ENCODE results near the gene GPATCH4.
"Not testable (repeated sequence)": the region's sequence is repeated elsewhere in the genome, so short reads cannot be mapped to it uniquely, and the experiment has no call there.

GPATCH4 gene

GRCh38 chr1:156601122-156601830 is at the start of gene GPATCH4:
TSS of gene GPATCH4 (minus strand) at chr1:156601479.
- DNase-seq (ENCODE audit: low spot score): peak; percentile 90

- no peak for DNase-seq (ENCODE audit: low spot score)
Measured at GRCh38 chr1:156648951-156649350, 47.7 kb upstream of the GPATCH4 start.

- no peak for DNase-seq (ENCODE audit: low spot score)
Measured at GRCh38 chr1:156648496-156648895, 47.2 kb upstream of the GPATCH4 start.

GRCh38 chr1:156647351-156647750 is 46.1 kb upstream of the GPATCH4 start:
- no peak for DNase-seq (ENCODE audit: low spot score)

GRCh38 chr1:156646738-156647211 is 45.5 kb upstream of the GPATCH4 start:
- DNase-seq (ENCODE audit: low spot score): no peak

- no peak for DNase-seq (ENCODE audit: low spot score)
Measured at GRCh38 chr1:156645666-156646065, 44.4 kb upstream of the GPATCH4 start.

GRCh38 chr1:156645056-156645455 is 43.8 kb upstream of the GPATCH4 start:
- no peak for DNase-seq (ENCODE audit: low spot score)

- no peak for DNase-seq (ENCODE audit: low spot score)
Measured at GRCh38 chr1:156644640-156645039, 43.4 kb upstream of the GPATCH4 start.

GRCh38 chr1:156644146-156644545 is 42.9 kb upstream of the GPATCH4 start:
- DNase-seq (ENCODE audit: low spot score): no peak

GRCh38 chr1:156643778-156644092 is 42.5 kb upstream of the GPATCH4 start:
- DNase-seq (ENCODE audit: low spot score): no peak

GRCh38 chr1:156643049-156643777 is 41.9 kb upstream of the GPATCH4 start:
- DNase-seq (ENCODE audit: low spot score): no peak

GRCh38 chr1:156642265-156643048 is 41.2 kb upstream of the GPATCH4 start:
- DNase-seq (ENCODE audit: low spot score): no peak

GRCh38 chr1:156641761-156642264 is 40.5 kb upstream of the GPATCH4 start, which contains the start of gene BCAN:
TSS of gene BCAN (plus strand) at chr1:156642117. CDS start at chr1:156646055, 3,938 bp downstream.
- no peak for DNase-seq (ENCODE audit: low spot score)

GRCh38 chr1:156640842-156641706 is 39.8 kb upstream of the GPATCH4 start:
- no peak for DNase-seq (ENCODE audit: low spot score)

- DNase-seq (ENCODE audit: low spot score): no peak
Measured at GRCh38 chr1:156639601-156640101, 38.4 kb upstream of the GPATCH4 start.

GRCh38 chr1:156638189-156638985 is 37.1 kb upstream of the GPATCH4 start:
- no peak for DNase-seq (ENCODE audit: low spot score)

- no peak for DNase-seq (ENCODE audit: low spot score)
Measured at GRCh38 chr1:156632355-156632754, 31.1 kb upstream of the GPATCH4 start.

GRCh38 chr1:156631152-156631551 is 29.9 kb upstream of the GPATCH4 start:
- not testable (repeated sequence) for DNase-seq (ENCODE audit: low spot score)

- DNase-seq (ENCODE audit: low spot score): no peak
Measured at GRCh38 chr1:156629823-156630449, 28.7 kb upstream of the GPATCH4 start.

GRCh38 chr1:156627313-156627880 is 26.1 kb upstream of the GPATCH4 start:
- peak; percentile 43 for DNase-seq (ENCODE audit: low spot score)

Data from CD4-positive, alpha-beta T cell treated with Interleukin-2 at 100 ng/mL for 4 hours (primary cell).